ENCODE results near the gene MAPKBP1.

The MAPKBP1 gene

GRCh38 chr15:41799488-41799805 lies 25.2 kb downstream of the MAPKBP1 start (continued):
- TF ChIP-seq ZNF280D (tag by site-specific recombination; IDR thresholded peaks at IDR 0.05): no peak
- TF ChIP-seq ZFP41 (tag by site-specific recombination; IDR thresholded peaks at IDR 0.05; ENCODE audit: borderline replicate concordance): no peak
- no peak for TF ChIP-seq ZNF2 (tag by site-specific recombination; IDR thresholded peaks at IDR 0.05)

- ChIA-PET CTCF (interaction anchor here (0.6 to 0.9 kb wide), 2 partner anchors 25 to 330 kb away, joined by 3 read pairs; no protein-coding TSS in a partner anchor), POLR2A (no interaction called here)
- Histone ChIP-seq H3K9me3 (ENCODE audit: control insufficient read depth, insufficient read depth, low read depth, low read length) (no peaks in the 10 kb centered on the region), H3K4me3 (ENCODE audit: low read depth, low read length) (no peak overlapping the region), H3K36me3 (ENCODE audit: control insufficient read depth in 2 of 2, insufficient read depth in 1 of 2, low read length in 2 of 2) (peaks cover 0 to 8% of the 10 kb centered on the region in 2 experiments; a peak in 1 of 3 replicates), H3K4me1 (ENCODE audit: control insufficient read depth, insufficient read depth, low read length) (no peaks in the 10 kb centered on the region), H3K27ac (ENCODE audit: extremely low read depth, low read depth, low read length) (no peak overlapping the region)
- TF ChIP-seq ZNF837 (tag by site-specific recombination; IDR thresholded peaks at IDR 0.05) (no peak), MYNN (tag by site-specific recombination; IDR thresholded peaks at IDR 0.05; ENCODE audit: borderline replicate concordance) (no peak), ZNF341 (tag by site-specific recombination; IDR thresholded peaks at IDR 0.05; ENCODE audit: low read depth) (no peak), ZNF639 (tag by site-specific recombination; IDR thresholded peaks at IDR 0.05) (no peak), WT1 (tag by site-specific recombination; IDR thresholded peaks at IDR 0.05) (no peak), ZSCAN18 (tag by site-specific recombination; IDR thresholded peaks at IDR 0.05) (no peak), BCL11A (tag by site-specific recombination; IDR thresholded peaks at IDR 0.05; ENCODE audit: low read depth) (no peak), ZNF660 (tag by site-specific recombination; IDR thresholded peaks at IDR 0.05) (no peak), ZNF658 (tag by site-specific recombination; IDR thresholded peaks at IDR 0.05) (no peak), ZNF23 (tag by site-specific recombination; IDR thresholded peaks at IDR 0.05; ENCODE audit: borderline replicate concordance) (no peak), ZNF223 (tag by site-specific recombination; IDR thresholded peaks at IDR 0.05) (no peak), ZBTB6 (tag by site-specific recombination; IDR thresholded peaks at IDR 0.05) (no peak), KLF10 (tag by site-specific recombination; IDR thresholded peaks at IDR 0.05) (no peak), KLF7 (tag by site-specific recombination; IDR thresholded peaks at IDR 0.05; ENCODE audit: borderline replicate concordance) (no peak), ZNF239 (tag by site-specific recombination; IDR thresholded peaks at IDR 0.05) (no peak), ZNF211 (tag by site-specific recombination; IDR thresholded peaks at IDR 0.05; ENCODE audit: low read depth) (no peak), GLI2 (tag by site-specific recombination; IDR thresholded peaks at IDR 0.05; ENCODE audit: borderline replicate concordance, low read depth) (no peak)
Measured at GRCh38 chr15:41801185-41801584, 26.9 kb downstream of the MAPKBP1 start.
